HG03175 (cell line): ENCODE measurements around the gene ASRGL1.
"Not testable (repeated sequence)": the region's sequence is repeated elsewhere in the genome, so short reads cannot be mapped to it uniquely, and the experiment has no call there.

Source experiments
- ATAC-seq: cut with Tn5 transposase; IDR thresholded peaks from one replicate; pipeline ENCODE4 v1.9.1; 2021; ENCODE audit warnings: mild to moderate bottlenecking, moderate library complexity; ENCODE audit not compliant: unreplicated experiment

The ASRGL1 gene

GRCh38 chr11:62352355-62353336 lies 15.4 kb downstream of the ASRGL1 start:
- no peak for ATAC-seq

- no peak for ATAC-seq
Measured at GRCh38 chr11:62353841-62354240, 16.6 kb downstream of the ASRGL1 start.

- no peak for ATAC-seq
Measured at GRCh38 chr11:62358273-62358672, 21.0 kb downstream of the ASRGL1 start.

- no peak for ATAC-seq
Measured at GRCh38 chr11:62359475-62359874, 22.2 kb downstream of the ASRGL1 start.

GRCh38 chr11:62360685-62361084 lies 23.4 kb downstream of the ASRGL1 start:
- ATAC-seq: no peak

- ATAC-seq: not testable (repeated sequence)
Measured at GRCh38 chr11:62368861-62369477, 31.7 kb downstream of the ASRGL1 start.

GRCh38 chr11:62370743-62371440 lies 33.6 kb downstream of the ASRGL1 start:
- ATAC-seq: no peak

- no peak for ATAC-seq
Measured at GRCh38 chr11:62372871-62373270, 35.6 kb downstream of the ASRGL1 start.

GRCh38 chr11:62373464-62374119 lies 36.3 kb downstream of the ASRGL1 start:
- ATAC-seq: no peak

- no peak for ATAC-seq
Measured at GRCh38 chr11:62374801-62375200, 37.6 kb downstream of the ASRGL1 start.

- ATAC-seq: not testable (repeated sequence)
Measured at GRCh38 chr11:62378459-62379063, 41.3 kb downstream of the ASRGL1 start.

GRCh38 chr11:62379586-62379985 lies 42.3 kb downstream of the ASRGL1 start:
- ATAC-seq: not testable (repeated sequence)

GRCh38 chr11:62380821-62381245 lies 43.6 kb downstream of the ASRGL1 start:
- ATAC-seq: not testable (repeated sequence)

- no peak for ATAC-seq
Measured at GRCh38 chr11:62383822-62384221, 46.6 kb downstream of the ASRGL1 start.

- not testable (repeated sequence) for ATAC-seq
Measured at GRCh38 chr11:62386083-62386482, 48.8 kb downstream of the ASRGL1 start.

GRCh38 chr11:62387381-62387780 lies 50.1 kb downstream of the ASRGL1 start:
- no peak for ATAC-seq

GRCh38 chr11:62388999-62389398 lies 51.8 kb downstream of the ASRGL1 start:
- ATAC-seq: no peak

GRCh38 chr11:62390237-62390636 lies 53.0 kb downstream of the ASRGL1 start:
- no peak for ATAC-seq

- no peak for ATAC-seq
Measured at GRCh38 chr11:62390722-62391121, 53.5 kb downstream of the ASRGL1 start.

GRCh38 chr11:62391642-62392425 lies 54.6 kb downstream of the ASRGL1 start:
- ATAC-seq: no peak
